SJCRH30 (cell line): ENCODE data around the gene GAS6. TPM values are rescaled to one million over a fixed set of nuclear protein-coding genes. Genes with fewer than 3 reads are reported as not detected.

Source experiments
- DNase-seq, 2 experiments: peaks; one replicate each; pipeline ENCODE4 v3.0.0-alpha.2; 2015 to 2020
- H3K27ac ChIP-seq: fragments of 250-450 bp; sonication (Bioruptor Pico); 2 replicates; pipeline ENCODE4 v1.5.1; 2020; ENCODE audit warnings: mild to moderate bottlenecking, moderate library complexity
- H3K27me3 ChIP-seq: fragments of 250-450 bp; sonication (Bioruptor Pico); 2 replicates; pipeline ENCODE4 v1.5.1; 2020; ENCODE audit warnings: mild to moderate bottlenecking, moderate library complexity
- H3K36me3 ChIP-seq: fragments of 250-450 bp; sonication (Bioruptor Pico); 2 replicates; pipeline ENCODE4 v1.5.1; 2020; ENCODE audit warnings: mild to moderate bottlenecking, moderate library complexity
- H3K4me1 ChIP-seq: fragments of 250-450 bp; sonication (Bioruptor Pico); 2 replicates; pipeline ENCODE4 v1.5.1; 2020; ENCODE audit warnings: mild to moderate bottlenecking, moderate library complexity
- H3K4me3 ChIP-seq: fragments of 250-450 bp; sonication (Bioruptor Pico); 2 replicates; pipeline ENCODE4 v1.5.1; 2020; ENCODE audit warnings: mild to moderate bottlenecking, moderate library complexity
- H3K9me3 ChIP-seq: fragments of 250-450 bp; sonication (Bioruptor Pico); replicated peaks from 2 replicates; pipeline ENCODE4 v1.5.1; 2020; ENCODE audit warnings: mild to moderate bottlenecking, moderate library complexity
- total RNA-seq: library from RNA; depleted of rRNA; stranded (reverse); fragments of >200 nt; shearing (Covaris generic); gene quantifications from 2 replicates; pipeline ENCODE4 v1.2.3, GENCODE V29; 2014

The GAS6 gene
- total RNA-seq, 1 experiment from 2014 or later: 0.14 TPM

DNA sequence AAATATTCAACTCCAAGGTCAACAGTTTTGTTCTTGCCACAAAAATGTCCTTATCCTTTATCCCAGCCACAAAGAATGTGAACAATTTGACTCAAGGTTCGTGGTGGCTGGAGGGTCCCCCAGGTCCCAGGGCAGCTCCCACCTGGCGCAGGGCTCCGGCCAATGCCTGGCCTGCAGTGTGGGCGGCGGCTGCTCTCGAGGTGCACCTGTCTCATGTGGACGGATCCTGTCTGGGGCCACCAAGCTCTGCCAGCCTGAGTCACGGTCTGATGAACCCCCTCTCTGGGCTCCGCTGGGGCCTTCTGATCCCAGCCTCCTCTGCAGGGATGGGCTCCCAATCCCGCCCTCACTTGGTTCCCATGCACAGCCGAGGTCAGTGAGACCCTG is 49.4 kb downstream of the GAS6 start:
- H3K27me3 ChIP-seq: no peaks in the 10 kb centered on the region; the same call in 1 of the 2 replicates

DNA sequence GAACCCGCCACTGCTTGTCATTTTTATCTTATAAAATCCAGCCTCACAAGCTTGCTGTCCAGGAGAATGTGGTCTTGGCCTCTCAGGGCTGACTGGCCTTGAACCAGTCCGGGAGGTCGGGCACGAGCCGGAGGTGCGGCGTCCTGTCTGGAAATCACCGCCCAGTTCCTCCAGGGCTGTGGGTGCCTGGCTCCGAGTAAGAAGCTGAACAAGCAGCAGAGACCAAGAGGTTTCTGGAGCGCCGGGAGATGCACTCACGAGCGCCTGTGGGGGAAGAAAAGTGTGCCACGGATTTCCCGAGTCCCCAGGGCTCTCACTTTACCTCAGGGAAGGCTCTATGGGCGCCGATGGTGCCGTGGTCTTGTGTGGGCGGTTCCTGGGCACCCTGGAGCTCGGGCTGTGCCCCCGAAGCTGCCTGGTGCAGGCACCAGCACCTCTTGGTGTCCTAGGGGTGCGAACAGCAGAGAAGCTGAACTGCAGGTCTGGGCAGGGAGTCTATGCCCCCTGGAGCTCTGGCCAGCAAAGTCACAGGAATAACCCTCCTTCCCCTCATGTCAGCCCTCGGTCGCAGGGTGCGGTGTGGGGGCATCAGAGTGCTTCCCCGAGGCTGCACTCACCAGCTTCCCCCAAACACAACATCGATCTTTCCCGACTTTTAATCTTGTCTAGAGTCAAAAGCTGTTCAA is 50.0 kb downstream of the GAS6 start:
- no peaks in the 10 kb centered on the region; the same call in 1 of the 2 replicates for H3K27me3 ChIP-seq
- H3K9me3 ChIP-seq: no peaks in the 10 kb centered on the region
- no peak overlapping the region for H3K4me3 ChIP-seq
- no peak for DNase-seq
- H3K4me1 ChIP-seq: peaks cover 7% of the 10 kb centered on the region; the same call in 1 of the 2 replicates
- no peaks in the 10 kb centered on the region for H3K36me3 ChIP-seq
- no peak overlapping the region for H3K27ac ChIP-seq

More for the DNA sequence above, 49.4 kb downstream of the GAS6 start:
- no peaks in the 10 kb centered on the region for H3K9me3 ChIP-seq
- H3K27ac ChIP-seq: no peak overlapping the region
- DNase-seq: peak; percentile 22 to 46
- H3K36me3 ChIP-seq: no peaks in the 10 kb centered on the region
- no peak overlapping the region for H3K4me3 ChIP-seq
- peaks cover 7% of the 10 kb centered on the region; the same call in 1 of the 2 replicates for H3K4me1 ChIP-seq

DNA sequence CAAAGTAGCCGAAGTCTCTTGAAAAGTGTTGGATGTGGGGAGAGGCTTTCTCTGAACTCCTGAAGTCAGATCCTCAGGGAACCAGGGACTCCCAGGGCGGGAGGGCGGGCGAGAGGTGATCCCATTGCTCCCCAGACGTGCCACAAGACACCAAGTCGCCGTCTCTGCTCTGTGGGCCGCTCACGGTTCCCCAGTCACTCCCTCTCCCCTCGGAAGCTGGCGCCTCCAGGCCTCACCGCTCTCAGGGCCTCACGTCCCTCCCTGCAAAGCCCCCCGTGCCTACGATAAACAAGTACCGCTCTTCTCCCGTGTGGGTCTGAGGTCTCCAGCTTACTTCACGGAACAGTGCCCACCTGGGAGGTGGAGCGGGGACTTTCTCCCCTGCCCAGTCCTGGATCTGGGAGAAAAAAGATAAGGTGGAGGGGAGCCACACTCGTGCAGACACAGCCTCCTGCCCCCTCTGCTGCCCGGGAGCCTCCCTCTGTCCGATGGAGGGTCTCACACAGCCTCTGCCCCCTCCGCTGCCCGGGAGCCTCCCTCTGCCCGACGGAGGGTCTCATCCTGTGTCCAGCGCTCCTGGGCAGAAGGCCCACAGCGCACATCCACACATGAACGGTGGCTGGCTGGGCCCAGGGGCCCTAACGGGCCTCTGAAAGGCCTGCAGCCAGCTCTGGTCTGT is 50.7 kb downstream of the GAS6 start:
- Histone ChIP-seq H3K9me3 (no peaks in the 10 kb centered on the region), H3K4me1 (peaks cover 7% of the 10 kb centered on the region; the same call in 1 of the 2 replicates), H3K4me3 (no peak overlapping the region), H3K36me3 (no peaks in the 10 kb centered on the region), H3K27ac (no peak overlapping the region), H3K27me3 (no peaks in the 10 kb centered on the region; the same call in 1 of the 2 replicates)
- DNase-seq: no peak

DNA sequence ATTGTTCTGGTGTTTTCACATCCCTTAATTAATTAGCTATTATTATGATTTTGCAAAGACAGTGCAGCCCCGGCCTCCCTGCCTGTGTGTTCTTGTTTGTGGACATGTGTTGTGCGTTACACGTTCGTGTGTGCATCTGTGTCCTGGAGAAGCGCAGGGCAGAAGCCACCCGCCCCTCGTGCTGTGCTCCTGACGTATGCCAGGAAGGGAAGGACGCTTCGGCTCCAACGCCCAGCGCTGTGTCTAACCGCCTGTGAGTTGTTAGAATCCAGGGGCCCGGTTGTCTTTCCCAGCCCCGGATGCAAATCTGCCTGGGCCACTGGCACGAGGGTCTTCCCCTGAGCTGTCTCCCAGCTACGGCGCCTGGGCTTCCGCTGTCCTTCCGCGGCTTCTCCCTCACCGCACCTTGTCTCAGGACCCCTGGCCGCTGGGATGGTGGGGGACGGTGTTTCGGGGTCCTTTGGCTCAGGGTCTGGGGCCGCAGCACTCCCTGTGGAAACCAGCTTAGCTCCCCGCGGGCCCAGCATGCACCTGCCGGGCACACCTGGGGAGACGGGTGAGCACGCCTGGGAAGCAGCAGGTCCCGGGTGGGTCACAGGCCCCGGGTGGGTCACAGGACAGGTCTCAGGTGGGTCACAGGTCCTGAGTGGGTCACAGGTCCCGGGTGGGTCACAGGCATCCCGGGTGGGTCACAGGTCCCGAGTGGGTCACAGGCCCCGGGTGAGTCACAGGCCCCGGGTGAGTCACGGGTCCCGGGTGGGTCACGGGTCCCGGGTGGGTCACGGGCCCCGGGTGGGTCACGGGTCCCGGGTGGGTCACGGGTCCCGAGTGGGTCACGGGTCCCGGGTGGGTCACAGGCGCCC is 51.5 kb downstream of the GAS6 start:
- DNase-seq: no peak
- no peak overlapping the region for H3K27ac ChIP-seq
- no peaks in the 10 kb centered on the region; the same call in 1 of the 2 replicates for H3K27me3 ChIP-seq
- H3K9me3 ChIP-seq: no peaks in the 10 kb centered on the region
- H3K4me3 ChIP-seq: no peak overlapping the region
- H3K4me1 ChIP-seq: peaks cover 7% of the 10 kb centered on the region; the same call in 1 of the 2 replicates
- H3K36me3 ChIP-seq: no peaks in the 10 kb centered on the region

DNA sequence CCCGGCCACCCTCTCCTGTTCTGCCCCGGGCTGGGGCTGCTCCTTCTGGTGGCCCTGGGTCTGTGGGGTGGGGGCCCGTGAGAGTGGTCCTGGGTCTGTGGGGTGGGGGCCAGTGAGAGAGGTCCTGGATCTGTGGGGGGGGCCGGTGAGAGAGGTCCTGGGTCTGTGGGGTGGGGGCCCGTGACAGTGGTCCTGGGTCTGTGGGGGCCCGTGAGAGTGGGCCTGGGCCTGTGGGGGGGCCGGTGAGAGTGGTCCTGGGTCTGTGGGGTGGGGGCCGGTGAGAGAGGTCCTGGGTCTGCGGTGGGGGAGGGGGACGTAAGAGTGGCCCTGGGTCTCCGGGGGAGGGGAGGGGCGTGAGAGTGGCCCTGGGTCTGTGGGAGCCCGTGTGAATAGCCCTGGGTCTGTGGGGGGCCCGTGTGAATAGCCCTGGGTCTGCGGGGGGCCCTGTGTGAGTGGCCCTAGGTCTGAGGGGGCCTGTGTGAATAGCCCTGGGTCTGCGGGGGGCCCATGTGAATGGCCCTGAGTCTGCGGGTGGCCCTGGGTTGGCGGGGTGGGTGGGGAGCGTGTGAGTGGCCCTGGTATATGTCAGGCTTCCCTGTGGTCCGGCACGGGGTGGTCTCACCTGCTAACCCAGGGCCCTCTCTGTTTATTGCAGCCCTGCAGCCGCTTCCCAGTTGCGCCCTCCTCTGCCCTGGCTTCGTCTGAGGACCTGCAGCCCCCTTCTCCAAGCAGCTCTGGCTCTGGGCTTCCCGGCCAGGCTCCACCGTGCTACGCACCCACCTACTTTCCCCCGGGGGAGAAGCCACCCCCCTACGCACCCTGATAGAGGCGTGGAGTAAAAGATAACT is 52.6 kb downstream of the GAS6 start:
- Histone ChIP-seq H3K4me1 (peaks cover 7% of the 10 kb centered on the region; the same call in 1 of the 2 replicates), H3K36me3 (no peaks in the 10 kb centered on the region), H3K4me3 (no peak overlapping the region), H3K27me3 (no peaks in the 10 kb centered on the region), H3K9me3 (no peaks in the 10 kb centered on the region), H3K27ac (no peak overlapping the region)
- no peak for DNase-seq

DNA sequence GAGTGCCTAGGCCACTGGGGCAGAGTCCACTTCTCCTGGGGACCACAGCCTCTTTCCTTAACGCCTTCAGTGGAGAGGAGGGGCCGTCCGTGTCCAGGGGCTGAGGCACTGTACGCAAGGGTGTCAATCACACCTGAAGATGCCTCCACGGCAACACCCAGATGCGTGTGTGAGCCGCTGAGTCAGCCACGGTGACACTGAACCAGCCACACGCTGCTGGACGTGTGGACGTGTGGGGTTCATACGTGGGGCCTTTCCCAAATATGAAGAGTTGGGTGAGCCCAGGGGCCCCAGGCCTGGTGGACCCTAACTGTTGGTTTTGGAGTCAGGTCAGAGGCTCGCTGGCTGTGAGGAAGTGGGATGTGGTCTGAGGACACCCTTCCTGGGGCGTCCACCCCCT is 53.2 kb downstream of the GAS6 start:
- no peak overlapping the region for H3K27ac ChIP-seq

DNA sequence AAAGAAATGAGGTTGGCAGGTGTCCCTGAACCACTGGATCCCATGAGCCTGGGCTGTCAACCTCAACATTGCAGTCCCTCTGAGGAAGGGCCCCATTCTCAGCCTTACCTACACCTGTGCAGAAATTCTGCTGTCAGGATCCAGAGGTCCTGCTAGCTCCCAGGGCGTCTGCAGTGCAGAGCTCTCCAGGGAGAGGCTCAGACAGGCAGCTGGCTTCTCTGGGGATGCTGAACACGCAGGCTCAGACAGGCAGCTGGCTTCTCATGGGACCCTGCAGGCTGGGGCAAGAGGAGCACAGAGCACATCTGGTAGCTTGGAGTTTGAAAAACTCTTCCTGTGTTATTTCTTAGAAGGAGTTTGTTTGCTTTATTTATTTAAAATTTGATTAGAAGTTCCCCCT is 53.9 kb downstream of the GAS6 start:
- Histone ChIP-seq H3K9me3 (no peaks in the 10 kb centered on the region), H3K4me1 (peaks cover 7% of the 10 kb centered on the region; the same call in 1 of the 2 replicates), H3K27ac (no peak overlapping the region), H3K36me3 (no peaks in the 10 kb centered on the region), H3K27me3 (no peaks in the 10 kb centered on the region), H3K4me3 (no peak overlapping the region)
- DNase-seq: no peak

More for the DNA sequence above, 53.2 kb downstream of the GAS6 start:
- Histone ChIP-seq H3K9me3 (no peaks in the 10 kb centered on the region), H3K4me1 (peaks cover 7% of the 10 kb centered on the region; the same call in 1 of the 2 replicates), H3K27me3 (no peaks in the 10 kb centered on the region), H3K36me3 (no peaks in the 10 kb centered on the region), H3K4me3 (no peak overlapping the region)
- no peak for DNase-seq

DNA sequence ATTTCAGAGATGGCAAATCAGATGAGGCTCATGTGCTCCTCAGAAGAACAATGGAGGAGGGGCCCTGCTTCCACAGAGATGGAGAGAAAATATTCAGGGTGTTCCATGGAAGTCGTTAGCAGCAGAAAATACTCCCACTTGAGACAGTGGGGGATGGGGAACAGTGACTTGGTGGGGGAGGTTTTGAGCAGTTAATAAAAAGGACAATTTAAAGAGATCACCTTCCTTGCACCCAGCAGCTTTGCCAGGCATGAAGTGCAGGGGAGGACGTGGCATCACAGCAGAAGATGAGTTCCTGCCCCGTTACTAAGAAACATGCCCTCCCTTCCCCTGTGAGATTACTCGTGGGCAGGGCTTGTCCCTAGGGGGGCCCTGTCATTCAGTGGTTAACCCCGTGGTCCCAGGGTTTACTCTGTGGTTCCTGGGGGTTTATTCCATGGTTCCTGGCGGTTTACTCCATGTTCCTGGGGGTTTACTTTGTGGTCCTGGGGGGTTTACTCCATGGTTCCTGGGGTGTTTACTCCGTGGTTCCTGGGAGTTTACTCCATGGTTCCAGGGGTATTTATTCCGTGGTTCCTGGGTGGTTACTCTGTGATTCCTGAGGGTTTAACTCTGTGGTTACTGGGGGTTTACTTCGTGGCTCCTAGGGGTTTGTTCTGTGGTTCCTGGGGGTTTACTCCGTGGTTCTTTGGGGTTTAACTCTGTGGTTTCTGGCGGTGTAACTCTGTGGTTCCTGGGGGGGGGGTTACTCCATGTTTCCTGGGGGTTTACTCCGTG is 55.6 kb downstream of the GAS6 start:
- Histone ChIP-seq H3K27me3 (no peaks in the 10 kb centered on the region), H3K4me3 (no peak overlapping the region), H3K36me3 (no peaks in the 10 kb centered on the region), H3K27ac (no peak overlapping the region), H3K9me3 (no peaks in the 10 kb centered on the region), H3K4me1 (no peaks in the 10 kb centered on the region)
- no peak for DNase-seq

DNA sequence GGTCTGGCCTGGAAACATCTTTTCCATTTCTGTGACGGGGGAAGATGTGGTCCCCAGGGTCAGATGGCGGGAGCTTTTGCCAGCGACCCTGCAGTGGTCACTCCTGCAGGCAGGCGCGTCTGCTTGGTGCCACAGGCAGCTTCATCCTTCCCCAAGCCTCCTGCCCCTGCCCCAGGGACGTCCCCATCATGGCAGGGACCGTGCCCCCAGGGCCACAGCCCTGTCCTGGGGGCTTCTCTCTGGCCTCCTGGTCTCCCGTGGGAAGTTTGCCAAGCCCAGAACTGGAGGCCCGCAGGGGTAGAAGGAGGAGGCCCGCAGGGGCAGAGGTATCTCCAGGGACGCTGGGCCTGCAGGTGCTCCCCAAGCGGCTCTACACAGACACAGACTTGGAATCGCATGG is 57.4 kb downstream of the GAS6 start:
- Histone ChIP-seq H3K27ac (no peak overlapping the region), H3K9me3 (no peaks in the 10 kb centered on the region), H3K27me3 (no peaks in the 10 kb centered on the region), H3K4me3 (no peak overlapping the region), H3K4me1 (peaks cover 3% of the 10 kb centered on the region; the same call in 1 of the 2 replicates), H3K36me3 (no peaks in the 10 kb centered on the region)
- DNase-seq: no peak

DNA sequence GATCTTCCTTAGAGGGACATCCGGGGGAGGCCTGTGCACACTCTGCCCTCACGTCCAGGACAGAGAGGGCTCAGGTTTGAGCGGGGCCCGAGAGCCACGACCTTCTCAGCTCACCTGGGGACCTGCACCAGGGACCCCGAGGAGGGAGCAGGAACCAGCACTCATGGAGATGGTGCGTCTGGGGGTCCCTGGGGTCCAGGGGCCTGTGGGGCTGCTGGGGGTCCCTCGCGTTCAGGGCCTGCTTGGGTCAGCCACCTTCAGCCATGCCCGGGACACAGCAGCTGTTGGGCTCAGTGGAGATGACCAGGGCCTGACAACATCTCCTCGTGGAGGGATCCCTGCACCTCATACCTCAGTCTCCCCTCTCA is 57.8 kb downstream of the GAS6 start:
- Histone ChIP-seq H3K9me3 (no peaks in the 10 kb centered on the region), H3K36me3 (no peaks in the 10 kb centered on the region), H3K4me3 (no peak overlapping the region), H3K4me1 (peaks cover 3% of the 10 kb centered on the region; the same call in 1 of the 2 replicates), H3K27ac (no peak overlapping the region), H3K27me3 (no peaks in the 10 kb centered on the region)
- no peak for DNase-seq

DNA sequence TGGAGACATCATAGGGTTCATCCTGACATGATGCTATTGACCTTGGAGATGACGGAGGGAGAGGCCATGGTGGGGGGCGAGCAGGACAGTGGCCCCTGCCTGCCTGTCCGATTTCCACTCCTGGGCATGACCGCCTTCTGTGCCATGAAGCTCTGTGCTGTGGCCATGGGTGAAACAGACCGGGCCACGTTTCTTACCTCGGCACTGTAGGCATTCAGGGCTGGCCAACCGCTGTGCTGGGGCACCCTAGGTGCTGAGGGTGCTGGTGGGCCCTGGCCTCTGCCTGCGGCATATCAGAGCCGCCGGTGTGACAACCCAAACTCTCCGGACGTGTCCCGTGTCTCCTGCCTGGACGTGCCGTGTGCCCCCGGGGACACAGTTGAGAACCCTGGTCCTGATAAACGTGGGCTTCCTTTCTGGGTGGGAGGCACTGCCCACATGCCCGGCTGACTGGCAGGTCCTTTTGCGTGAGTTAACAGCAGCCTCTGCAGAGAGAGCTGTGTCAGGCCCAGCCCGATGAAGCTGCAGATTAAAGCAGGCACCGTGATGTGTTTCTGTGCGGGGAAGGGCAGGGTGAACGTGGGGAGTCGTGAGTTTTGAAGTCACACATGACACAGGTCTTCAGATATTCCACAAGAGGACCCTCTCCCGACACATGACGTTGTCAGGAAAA is 58.3 kb downstream of the GAS6 start:
- H3K4me3 ChIP-seq: no peak overlapping the region
- no peaks in the 10 kb centered on the region for H3K36me3 ChIP-seq
- DNase-seq: no peak
- H3K4me1 ChIP-seq: peaks cover 3% of the 10 kb centered on the region; the same call in 1 of the 2 replicates
- no peaks in the 10 kb centered on the region for H3K27me3 ChIP-seq
- H3K27ac ChIP-seq: no peak overlapping the region
- no peaks in the 10 kb centered on the region for H3K9me3 ChIP-seq

DNA sequence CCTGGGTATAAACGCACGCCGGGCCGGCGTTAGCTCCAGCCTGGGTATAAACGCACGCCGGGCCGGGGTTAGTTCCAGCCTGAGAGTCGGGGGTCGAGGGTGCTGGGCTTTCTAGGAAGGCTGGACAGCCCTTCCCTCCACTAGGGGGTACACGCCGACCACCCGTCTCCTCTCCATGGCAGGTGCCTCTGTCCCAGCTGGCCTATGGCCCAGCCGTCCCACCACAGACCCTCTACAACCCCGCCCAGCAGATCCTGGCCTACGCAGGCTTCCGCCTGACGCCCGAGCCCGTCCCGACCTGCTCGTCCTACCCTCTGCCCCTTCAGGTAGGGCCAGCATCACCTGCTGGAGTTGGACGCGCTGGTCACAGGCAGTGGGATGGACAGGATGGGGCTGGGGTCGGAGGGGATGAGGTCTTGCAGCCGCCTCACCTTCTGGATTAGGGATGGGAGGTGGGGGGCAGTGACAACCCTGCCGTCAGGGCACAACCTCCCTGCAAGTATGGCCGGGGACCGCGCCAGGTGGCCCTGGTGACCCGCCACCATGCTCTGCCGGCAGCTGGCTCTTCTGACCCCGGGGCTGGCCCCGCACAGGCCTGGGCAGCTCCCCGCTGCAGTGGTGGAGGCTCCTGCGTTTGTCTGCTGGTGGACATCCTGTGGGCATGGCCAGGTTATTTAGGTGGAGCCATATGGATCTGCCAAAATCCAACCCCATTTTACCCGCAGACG is 59.0 kb downstream of the GAS6 start:
- no peaks in the 10 kb centered on the region for H3K9me3 ChIP-seq
- H3K36me3 ChIP-seq: no peaks in the 10 kb centered on the region
- H3K4me1 ChIP-seq: peaks cover 3% of the 10 kb centered on the region; the same call in 1 of the 2 replicates
- no peak for DNase-seq
- H3K4me3 ChIP-seq: no peak overlapping the region
- H3K27ac ChIP-seq: no peak overlapping the region
- no peaks in the 10 kb centered on the region for H3K27me3 ChIP-seq
